H9 (cell line): ENCODE results near the gene SEMA3C. TPM values are rescaled to one million over a fixed set of nuclear protein-coding genes. Genes with fewer than 3 reads are reported as not detected.

Experiments used
- DNase-seq: peaks from one replicate; pipeline ENCODE4 v3.0.0-alpha.2; 2017
- H2AFZ ChIP-seq: one replicate; pipeline ENCODE4 v1.6.1; 2013; ENCODE audit warnings: mild to moderate bottlenecking, low read length, control low read depth, moderate library complexity
- H2AK5ac ChIP-seq: 2 replicates; pipeline ENCODE4 v1.6.1; 2013; ENCODE audit warnings: low read length, control low read depth, mixed read lengths; ENCODE audit not compliant: insufficient read length
- H2BK120ac ChIP-seq: one replicate; pipeline ENCODE4 v1.6.1; 2013; ENCODE audit warnings: low read depth, mild to moderate bottlenecking, low read length, control low read depth, inconsistent platforms; ENCODE audit not compliant: poor library complexity, severe bottlenecking
- H2BK12ac ChIP-seq: 2 replicates; pipeline ENCODE4 v1.6.1; 2013; ENCODE audit warnings: low read length, control low read depth, mixed read lengths, low read depth; ENCODE audit not compliant: insufficient read length
- H2BK15ac ChIP-seq: 2 replicates; pipeline ENCODE4 v1.6.1; 2013; ENCODE audit warnings: low read depth, low read length, control low read depth
- H2BK20ac ChIP-seq: one replicate; pipeline ENCODE4 v1.6.1; 2013; ENCODE audit warnings: low read depth, mild to moderate bottlenecking, low read length, control low read depth, inconsistent platforms; ENCODE audit not compliant: poor library complexity, severe bottlenecking
- H2BK5ac ChIP-seq: 2 replicates; pipeline ENCODE4 v1.6.1; 2013; ENCODE audit warnings: low read length, control low read depth, mixed read lengths; ENCODE audit not compliant: insufficient read length
- H3K14ac ChIP-seq: 2 replicates; pipeline ENCODE4 v1.6.1; 2013; ENCODE audit warnings: low read length, control low read depth; ENCODE audit not compliant: insufficient read depth
- H3K18ac ChIP-seq: 2 replicates; pipeline ENCODE4 v1.6.1; 2013; ENCODE audit warnings: low read depth, mild to moderate bottlenecking, mixed read lengths, low read length, control low read depth; ENCODE audit not compliant: insufficient read length
- H3K23ac ChIP-seq: 2 replicates; pipeline ENCODE4 v1.6.1; 2013; ENCODE audit warnings: low read length, control low read depth, mixed read lengths, low read depth; ENCODE audit not compliant: insufficient read length
- H3K23me2 ChIP-seq: 2 replicates; pipeline ENCODE4 v1.6.1; 2013; ENCODE audit warnings: low read depth, mild to moderate bottlenecking, mixed read lengths, low read length, control low read depth; ENCODE audit not compliant: insufficient read length, poor library complexity, severe bottlenecking
- H3K27ac ChIP-seq: 2 replicates; pipeline ENCODE4 v1.5.1; 2013; ENCODE audit warnings: low read length, control low read depth, mixed read lengths, low read depth; ENCODE audit not compliant: insufficient read length
- H3K27me3 ChIP-seq: 2 replicates; pipeline ENCODE4 v1.6.1; 2013; ENCODE audit warnings: low read length, control low read depth, inconsistent platforms; ENCODE audit not compliant: insufficient read depth
- H3K4ac ChIP-seq: 2 replicates; pipeline ENCODE4 v1.6.1; 2013; ENCODE audit warnings: low read depth, mild to moderate bottlenecking, control low read depth, inconsistent platforms, low read length, moderate library complexity
- H3K4me1 ChIP-seq: 2 replicates; pipeline ENCODE4 v1.6.1; 2013; ENCODE audit warnings: low read length, control low read depth, inconsistent platforms; ENCODE audit not compliant: insufficient read depth
- H3K4me2 ChIP-seq: 2 replicates; pipeline ENCODE4 v1.6.1; 2013; ENCODE audit warnings: low read length, control low read depth, mixed read lengths; ENCODE audit not compliant: insufficient read length, insufficient read depth
- H3K56ac ChIP-seq: 2 replicates; pipeline ENCODE4 v1.6.1; 2013; ENCODE audit warnings: low read depth, mild to moderate bottlenecking, mixed read lengths, low read length, control low read depth; ENCODE audit not compliant: insufficient read length
- H3K79me1 ChIP-seq: 2 replicates; pipeline ENCODE4 v1.6.1; 2013; ENCODE audit warnings: low read depth, mild to moderate bottlenecking, moderate library complexity, low read length, control low read depth, inconsistent platforms; ENCODE audit not compliant: insufficient read depth, poor library complexity, severe bottlenecking
- H3K79me2 ChIP-seq: 2 replicates; pipeline ENCODE4 v1.6.1; 2013; ENCODE audit warnings: low read length, control low read depth, inconsistent platforms; ENCODE audit not compliant: insufficient read depth
- H3K9ac ChIP-seq: 2 replicates; pipeline ENCODE4 v1.6.1; 2013; ENCODE audit warnings: low read length, control low read depth, mixed read lengths; ENCODE audit not compliant: insufficient read length; ENCODE audit errors: extremely low read depth
- H3K9me3 ChIP-seq: one replicate; pipeline ENCODE4 v1.6.1; 2013; ENCODE audit warnings: low read depth, low read length, inconsistent platforms; ENCODE audit not compliant: control insufficient read depth
- H3T11ph ChIP-seq: one replicate; pipeline ENCODE4 v1.6.1; 2013; ENCODE audit warnings: mild to moderate bottlenecking, low read length, control low read depth, inconsistent platforms
- H4K20me1 ChIP-seq: one replicate; pipeline ENCODE4 v1.6.1; 2013; ENCODE audit not compliant: control insufficient read depth, insufficient read length, insufficient read depth
- H4K5ac ChIP-seq: 2 replicates; pipeline ENCODE4 v1.6.1; 2013; ENCODE audit warnings: low read depth, mild to moderate bottlenecking, mixed read lengths, low read length, control low read depth; ENCODE audit not compliant: insufficient read length
- H4K8ac ChIP-seq: replicated peaks from 2 replicates; pipeline ENCODE4 v1.6.1; 2013; ENCODE audit warnings: low read length, control low read depth, mixed read lengths, low read depth; ENCODE audit not compliant: insufficient read length
- H4K91ac ChIP-seq: 2 replicates; pipeline ENCODE4 v1.6.1; 2013; ENCODE audit warnings: low read depth, mild to moderate bottlenecking, moderate library complexity, mixed read lengths, low read length, control low read depth; ENCODE audit not compliant: insufficient read length
- H3K27ac Mint-ChIP-seq, 3 experiments: 2 replicates in 2 of 3; 3 replicates in 1 of 3; pipeline ENCODE4 v1.8.0; 2020 to 2021; ENCODE audit warnings: mixed read lengths in 3 of 3, mild to moderate bottlenecking in 1 of 3, moderate library complexity in 1 of 3
- H3K27me3 Mint-ChIP-seq: 2 replicates; pipeline ENCODE4 v1.8.0; 2021; ENCODE audit warnings: low read depth, mild to moderate bottlenecking, moderate library complexity, mixed read lengths
- H3K36me3 Mint-ChIP-seq, 3 experiments: 2 replicates in 2 of 3; 3 replicates in 1 of 3; pipeline ENCODE4 v1.8.0; 2020 to 2021; ENCODE audit warnings: low read depth in 3 of 3, mixed read lengths in 3 of 3; ENCODE audit not compliant: insufficient read depth in 1 of 3
- H3K4me1 Mint-ChIP-seq, 2 experiments: 2 replicates each; pipeline ENCODE4 v1.8.0; 2020; ENCODE audit warnings: mixed read lengths in 2 of 2
- H3K4me3 Mint-ChIP-seq, 2 experiments: 2 replicates in 1 of 2; 3 replicates in 1 of 2; pipeline ENCODE4 v1.8.0; 2020 to 2021; ENCODE audit warnings: mild to moderate bottlenecking in 2 of 2, mixed read lengths in 2 of 2, moderate library complexity in 1 of 2
- H3K9me3 Mint-ChIP-seq, 2 experiments: 2 replicates in 1 of 2; 3 replicates in 1 of 2; pipeline ENCODE4 v1.8.0; 2020; ENCODE audit warnings: mild to moderate bottlenecking in 2 of 2, mixed read lengths in 2 of 2, moderate library complexity in 1 of 2
- CTCF ChIP-seq: fragments of 200-600 bp; sonication (generic); conservative IDR thresholded peaks from 3 replicates; pipeline ENCODE4 v1.8.0; 2021; ENCODE audit warnings: antibody characterized with exemption, mild to moderate bottlenecking
- WGBS: extraction: QIAGEN DNeasy Blood & Tissue Kit; methylation state at CpG from one replicate; pipeline ENCODE4 v1.1.7; 2013; ENCODE audit warnings: missing lambda C conversion rate, low lambda C conversion rate, mixed read lengths; ENCODE audit not compliant: insufficient read length; ENCODE audit errors: extremely low coverage; 5-methylcytosine and 5-hydroxymethylcytosine counted together
- total RNA-seq: library from RNA; stranded (reverse); gene quantifications from 2 replicates; pipeline ENCODE4 v1.2.1, GENCODE V29; 2021

Gene SEMA3C
- total RNA-seq, 1 experiment from 2014 or later = 1.6 TPM

DNA sequence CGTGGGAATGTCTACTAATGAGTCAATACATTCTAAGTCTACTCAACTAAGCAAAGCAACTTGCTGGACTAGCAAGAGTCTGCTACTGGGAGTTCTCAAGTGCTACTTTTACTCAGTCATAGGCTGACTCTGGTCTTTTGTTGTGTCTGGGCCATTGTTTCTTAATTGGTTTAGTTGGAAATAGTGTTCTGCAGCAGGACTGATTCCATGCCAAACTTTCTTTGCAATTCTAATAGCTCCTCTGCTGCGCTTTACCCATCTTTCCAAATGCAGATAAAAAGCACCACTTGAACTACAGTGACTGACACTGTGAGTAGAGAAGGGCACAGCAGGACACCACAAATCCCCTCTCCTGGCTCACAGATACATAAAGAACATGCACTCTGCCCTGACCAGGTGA is 154.7 kb downstream of the SEMA3C start:
- Histone ChIP-seq H3K9ac (no peak overlapping the region), H3K23me2 (no peaks in the 10 kb centered on the region), H3K79me1 (no peaks in the 10 kb centered on the region), H2AK5ac (no peak overlapping the region), H4K8ac (no peak overlapping the region), H3K4me1 (peaks cover 2% of the 10 kb centered on the region; the same call in 1 of the 2 replicates), H3K4me2 (no peak overlapping the region), H3K23ac (no peak overlapping the region), H3K14ac (no peak overlapping the region), H3K27ac (no peak overlapping the region), H3K79me2 (no peaks in the 10 kb centered on the region), H4K91ac (no peak overlapping the region), H2BK20ac (no peak overlapping the region), H3K4ac (no peak overlapping the region), H3T11ph (no peak overlapping the region), H2BK5ac (no peak overlapping the region), H3K27me3 (no peaks in the 10 kb centered on the region), H3K56ac (no peak overlapping the region), H4K5ac (no peak overlapping the region), H2BK15ac (no peak overlapping the region), H4K20me1 (peaks cover 3% of the 10 kb centered on the region), H2BK120ac (no peak overlapping the region), H2AFZ (no peak overlapping the region), H2BK12ac (no peak overlapping the region), H3K18ac (no peak overlapping the region), H3K9me3 (no peaks in the 10 kb centered on the region)
- no peak for TF ChIP-seq CTCF
- no peaks in the 10 kb centered on the region; a peak in 1 of 7 replicates for H3K36me3 Mint-ChIP-seq
- peak; percentile 79 for DNase-seq
- peak overlapping the region; percentile 59 to 93 (median 88); a peak in 4 of 7 replicates for H3K27ac Mint-ChIP-seq
- H3K4me1 Mint-ChIP-seq = peaks cover 41 to 55% of the 10 kb centered on the region in 2 experiments
- no peaks in the 10 kb centered on the region; a peak in 1 of 5 replicates for H3K9me3 Mint-ChIP-seq
- WGBS = no CpG with 5 or more reads among the region's 2 CpGs
- H3K4me3 Mint-ChIP-seq = peak overlapping the region in 1 of 2 experiments; percentile 3; a peak in 2 of 5 replicates
- H3K27me3 Mint-ChIP-seq = peaks cover 14% of the 10 kb centered on the region
